DMS53 treated with DMSO at 0.1 percent for 48 hours (cell line): ENCODE data around the gene PPP1R1C.
"Not testable (repeated sequence)": the region's sequence is repeated elsewhere in the genome, so short reads cannot be mapped to it uniquely, and the experiment has no call there.

Experiments
- DNase-seq: peaks from one replicate; lab custom pipeline; 2025; ENCODE audit not compliant: unreplicated experiment; lab: John Stamatoyannopoulos, UW

Gene PPP1R1C

GRCh38 chr2:181985632-181986205 lies at the start of gene PPP1R1C:
PPP1R1C (plus strand) TSS chr2:181985853; CDS start chr2:181986111, 258 bp downstream.
- DNase-seq: no peak

- DNase-seq: peak; percentile 27
Measured at GRCh38 chr2:181937473-181937872, 48.2 kb upstream of the PPP1R1C start.

GRCh38 chr2:181943411-181944124 lies 42.1 kb upstream of the PPP1R1C start:
- DNase-seq: no peak

GRCh38 chr2:181944164-181944913 lies 41.3 kb upstream of the PPP1R1C start:
- no peak for DNase-seq

GRCh38 chr2:181944914-181945291 lies 40.8 kb upstream of the PPP1R1C start:
- no peak for DNase-seq

- DNase-seq: no peak
Measured at GRCh38 chr2:181946444-181947127, 39.1 kb upstream of the PPP1R1C start.

GRCh38 chr2:181947273-181947672 lies 38.4 kb upstream of the PPP1R1C start:
- no peak for DNase-seq

GRCh38 chr2:181948227-181948626 lies 37.4 kb upstream of the PPP1R1C start:
- DNase-seq: no peak

GRCh38 chr2:181949047-181949446 lies 36.6 kb upstream of the PPP1R1C start:
- DNase-seq: no peak

- no peak for DNase-seq
Measured at GRCh38 chr2:181952404-181953226, 33.0 kb upstream of the PPP1R1C start.

GRCh38 chr2:181953881-181954537 lies 31.6 kb upstream of the PPP1R1C start:
- DNase-seq: peak; percentile 94

- DNase-seq: no peak
Measured at GRCh38 chr2:181954538-181954883, 31.1 kb upstream of the PPP1R1C start.

- peak; percentile 83 for DNase-seq
Measured at GRCh38 chr2:181955010-181955409, 30.6 kb upstream of the PPP1R1C start.

- not testable (repeated sequence) for DNase-seq
Measured at GRCh38 chr2:181955866-181956265, 29.8 kb upstream of the PPP1R1C start.

- no peak for DNase-seq
Measured at GRCh38 chr2:181957668-181958067, 28.0 kb upstream of the PPP1R1C start.

- no peak for DNase-seq
Measured at GRCh38 chr2:181958726-181959125, 26.9 kb upstream of the PPP1R1C start.

- DNase-seq: no peak
Measured at GRCh38 chr2:181959508-181959907, 26.1 kb upstream of the PPP1R1C start.

GRCh38 chr2:181961167-181961566 lies 24.5 kb upstream of the PPP1R1C start:
- not testable (repeated sequence) for DNase-seq

GRCh38 chr2:181962142-181962541 lies 23.5 kb upstream of the PPP1R1C start:
- no peak for DNase-seq

- DNase-seq: no peak
Measured at GRCh38 chr2:181970160-181970794, 15.4 kb upstream of the PPP1R1C start.
